Mesothelial cell of epicardium (in vitro differentiated cells): ENCODE measurements around the gene VWA5A. TPM values are rescaled to one million over a fixed set of nuclear protein-coding genes. Genes with fewer than 3 reads are reported as not detected.
"Not testable (repeated sequence)": the region's sequence is repeated elsewhere in the genome, so short reads cannot be mapped to it uniquely, and the experiment has no call there.

ENCODE experiments used
- DNase-seq, 2 experiments: peaks; one replicate each; pipeline ENCODE4 v3.0.0; 2021; ENCODE audit warnings: low spot score in 2 of 2; ENCODE audit not compliant: unreplicated experiment in 2 of 2
- H3K27ac Mint-ChIP-seq: 2 replicates; pipeline ENCODE4 v1.8.0; 2021; ENCODE audit warnings: mixed read lengths
- H3K27me3 Mint-ChIP-seq: 2 replicates; pipeline ENCODE4 v1.8.0; 2021; ENCODE audit warnings: low read depth, mixed read lengths
- H3K36me3 Mint-ChIP-seq: 2 replicates; pipeline ENCODE4 v1.8.0; 2021; ENCODE audit warnings: mixed read lengths
- H3K4me1 Mint-ChIP-seq: 2 replicates; pipeline ENCODE4 v1.8.0; 2021; ENCODE audit warnings: mixed read lengths
- H3K4me3 Mint-ChIP-seq: 2 replicates; pipeline ENCODE4 v1.8.0; 2021; ENCODE audit warnings: mild to moderate bottlenecking, moderate library complexity, mixed read lengths
- H3K9me3 Mint-ChIP-seq: 2 replicates; pipeline ENCODE4 v1.8.0; 2021; ENCODE audit warnings: mixed read lengths
- CTCF ChIP-seq: fragments of 200-600 bp; sonication (generic); IDR thresholded peaks from one replicate; pipeline ENCODE4 v1.5.0; 2021; ENCODE audit warnings: antibody characterized with exemption; ENCODE audit not compliant: unreplicated experiment
- total RNA-seq: library from RNA; stranded (reverse); gene quantifications from 3 replicates; pipeline ENCODE4 v1.2.1, GENCODE V29; 2021

VWA5A gene
- total RNA-seq, 1 donor from 2014 or later, result 14.2 TPM

DNA sequence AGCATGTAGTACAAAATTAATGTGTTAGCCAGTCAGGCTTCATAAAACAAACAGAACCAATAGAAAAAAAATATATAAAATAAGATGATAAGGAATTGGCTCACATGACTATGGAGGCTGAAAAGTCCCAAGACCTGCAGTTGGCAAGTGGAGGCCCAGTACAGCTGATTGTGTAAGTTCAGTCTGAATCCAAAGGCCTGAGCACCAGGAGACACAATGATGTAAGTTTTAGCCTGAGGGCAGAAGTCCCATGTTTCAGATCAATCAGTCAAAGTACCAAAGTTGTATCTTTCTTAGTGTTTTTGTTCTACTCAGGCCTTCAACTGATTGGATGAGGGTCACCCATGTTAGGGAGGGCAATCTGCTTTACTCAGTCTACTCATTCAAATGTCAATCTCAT, 53.5 kb downstream of the VWA5A start:
- no peaks in the 10 kb centered on the region for H3K36me3 Mint-ChIP-seq
- no peaks in the 10 kb centered on the region for H3K4me1 Mint-ChIP-seq
- no peak overlapping the region for H3K4me3 Mint-ChIP-seq
- no peaks in the 10 kb centered on the region for H3K27me3 Mint-ChIP-seq
- H3K27ac Mint-ChIP-seq, result no peak overlapping the region
- TF ChIP-seq CTCF, result no peak
- no peak for DNase-seq
- H3K9me3 Mint-ChIP-seq, result no peaks in the 10 kb centered on the region

GRCh38 chr11:124170315-124170714, 55.1 kb downstream of the VWA5A start:
- not testable (repeated sequence) for H3K9me3 Mint-ChIP-seq, DNase-seq, H3K36me3 Mint-ChIP-seq, H3K4me3 Mint-ChIP-seq, H3K27ac Mint-ChIP-seq, H3K27me3 Mint-ChIP-seq, H3K4me1 Mint-ChIP-seq

DNA sequence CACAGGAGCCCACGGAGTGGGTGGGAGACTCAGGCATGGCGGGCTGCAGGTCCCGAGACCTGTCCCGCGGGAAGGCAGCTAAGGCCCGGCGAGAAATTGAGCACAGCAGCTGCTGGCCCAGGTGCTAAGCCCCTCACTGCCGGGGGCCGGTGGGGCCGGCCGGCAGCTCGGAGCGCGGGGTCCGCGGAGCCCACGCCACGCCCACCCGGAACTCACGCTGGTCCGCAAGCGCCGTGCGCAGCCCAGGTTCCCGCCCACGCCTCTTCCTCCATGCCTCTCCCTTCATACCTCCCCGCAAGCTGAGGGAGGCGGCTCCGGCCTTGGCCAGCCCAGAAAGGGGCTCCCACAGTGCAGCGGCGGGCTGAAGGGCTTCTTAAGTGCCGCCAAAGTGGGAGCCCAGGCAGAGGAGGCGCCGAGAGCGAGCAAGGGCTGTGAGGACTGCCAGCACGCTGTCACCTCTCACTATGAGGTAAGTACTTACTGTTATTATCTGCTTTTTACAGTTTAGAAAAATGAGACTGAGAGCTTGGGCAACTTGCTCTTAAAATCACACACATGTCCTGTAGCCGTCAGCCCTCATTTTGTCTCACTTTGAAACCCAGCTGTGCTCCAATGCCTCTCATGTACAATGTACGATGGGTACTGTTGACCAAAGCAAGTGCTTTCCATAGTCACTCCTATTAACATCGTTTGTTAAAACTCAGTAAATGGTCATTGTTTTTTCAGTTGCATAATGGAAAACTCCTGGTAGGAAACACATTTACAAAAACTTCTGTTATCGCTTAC, 55.7 kb downstream of the VWA5A start:
- Mint-ChIP-seq H3K36me3 (no peaks in the 10 kb centered on the region), H3K27me3 (no peaks in the 10 kb centered on the region), H3K27ac (no peak overlapping the region), H3K4me1 (peaks cover 3% of the 10 kb centered on the region), H3K9me3 (no peaks in the 10 kb centered on the region), H3K4me3 (no peak overlapping the region)
- no peak for TF ChIP-seq CTCF
- no peak for DNase-seq

GRCh38 chr11:124172101-124172500, 56.9 kb downstream of the VWA5A start:
- Mint-ChIP-seq H3K36me3 (no peaks in the 10 kb centered on the region), H3K4me1 (peaks cover 3% of the 10 kb centered on the region), H3K4me3 (no peak overlapping the region), H3K27me3 (no peaks in the 10 kb centered on the region), H3K9me3 (no peaks in the 10 kb centered on the region), H3K27ac (no peak overlapping the region)
- no peak for DNase-seq
- TF ChIP-seq CTCF, result no peak

DNA sequence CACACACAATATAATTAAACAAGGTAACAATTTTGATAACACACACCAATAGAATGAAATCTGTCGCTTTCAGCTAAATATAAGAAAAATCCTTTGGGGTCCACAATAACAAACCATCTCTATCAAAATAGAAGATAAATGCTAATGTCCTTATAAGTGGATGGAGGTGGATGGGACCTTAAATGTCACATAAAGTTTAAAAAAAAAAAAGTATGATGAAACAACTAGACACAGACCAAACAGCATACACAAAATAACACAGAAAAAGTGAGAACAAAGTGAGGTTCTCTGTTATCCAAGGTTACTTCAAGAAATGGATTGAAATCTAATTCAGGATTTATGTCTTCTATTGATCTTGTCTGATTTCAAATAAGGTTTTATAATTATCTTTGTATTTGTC, 57.3 kb downstream of the VWA5A start:
- H3K4me1 Mint-ChIP-seq, result peaks cover 3% of the 10 kb centered on the region
- DNase-seq, result no peak
- H3K9me3 Mint-ChIP-seq, result no peaks in the 10 kb centered on the region
- H3K4me3 Mint-ChIP-seq, result no peak overlapping the region
- no peaks in the 10 kb centered on the region for H3K36me3 Mint-ChIP-seq
- H3K27ac Mint-ChIP-seq, result no peak overlapping the region
- TF ChIP-seq CTCF, result no peak
- H3K27me3 Mint-ChIP-seq, result no peaks in the 10 kb centered on the region

DNA sequence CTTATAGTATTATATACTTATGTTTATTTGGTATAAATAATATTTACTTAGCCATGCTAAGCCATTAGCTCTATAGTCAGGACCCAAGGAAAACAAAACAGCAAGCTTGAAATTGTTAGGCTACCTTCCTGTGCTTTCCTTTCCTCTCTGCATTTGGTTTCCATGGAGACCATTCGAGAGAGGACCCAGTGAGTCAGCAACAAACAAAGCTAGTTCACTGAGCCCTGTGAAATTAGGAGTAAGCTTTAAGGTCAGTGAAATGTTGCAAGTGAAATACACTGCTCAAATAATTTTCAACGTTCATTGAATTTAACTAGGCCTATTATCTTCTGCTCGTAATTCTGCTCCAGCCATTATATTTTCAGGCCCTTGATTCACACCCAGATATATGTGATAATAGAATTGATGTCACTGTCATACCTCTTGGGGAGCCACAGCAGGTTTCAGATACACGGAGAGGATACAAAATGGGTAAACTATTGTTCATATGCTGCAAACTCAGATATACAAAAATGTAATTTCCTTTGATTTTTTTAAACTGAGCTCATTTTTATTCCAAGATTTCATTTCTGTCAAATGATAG, 58.8 kb downstream of the VWA5A start:
- Mint-ChIP-seq H3K9me3 (no peaks in the 10 kb centered on the region), H3K4me1 (peaks cover 3% of the 10 kb centered on the region), H3K27me3 (no peaks in the 10 kb centered on the region), H3K36me3 (no peaks in the 10 kb centered on the region), H3K4me3 (no peak overlapping the region), H3K27ac (no peak overlapping the region)
- TF ChIP-seq CTCF, result no peak
- no peak for DNase-seq
